SK-N-MC (cell line): ENCODE data around the gene SLC16A5.
A peak's percentile ranks its signal among the peaks of the same experiment; 100 is the strongest.

Experiments
- DNase-seq: peaks from one replicate; pipeline ENCODE4 v3.0.0-alpha.2; 2011; ENCODE audit warnings: low read depth, low spot score
- H3K27ac ChIP-seq: fragments of 200-600 bp; sonication (generic); 2 replicates; pipeline ENCODE4 v1.5.1; 2016; ENCODE audit warnings: mixed run types
- H3K36me3 ChIP-seq: fragments of 200-600 bp; sonication (generic); 2 replicates; pipeline ENCODE4 v1.6.1; 2017; ENCODE audit warnings: antibody characterized with exemption, low read length, mixed read lengths; ENCODE audit not compliant: insufficient read depth
- H3K4me3 ChIP-seq: fragments of 200-600 bp; sonication (generic); 2 replicates; pipeline ENCODE4 v1.5.1; 2016
- H3K9ac ChIP-seq: fragments of 200-600 bp; sonication (generic); 2 replicates; pipeline ENCODE4 v1.8.0; 2017; ENCODE audit warnings: mixed run types, mixed read lengths; ENCODE audit not compliant: insufficient read length
- H3K9me3 ChIP-seq: fragments of 200-600 bp; sonication (generic); 2 replicates; pipeline ENCODE4 v1.6.1; 2017; ENCODE audit warnings: low read depth, mild to moderate bottlenecking, antibody characterized with exemption, low read length, moderate library complexity, mixed read lengths
- EZH2 ChIP-seq: fragments of 200-600 bp; sonication (generic); IDR thresholded peaks from one replicate; pipeline ENCODE4 v1.6.1; 2017; ENCODE audit warnings: antibody characterized with exemption
- FOXP2 ChIP-seq: optimal IDR thresholded peaks from 2 replicates; pipeline ENCODE3; 2011; ENCODE audit warnings: mild to moderate bottlenecking, moderate library complexity; ENCODE audit not compliant: insufficient read depth; ENCODE audit errors: extremely low read length, control extremely low read depth
- POLR2AphosphoS5 ChIP-seq: IDR thresholded peaks from 2 replicates; pipeline ENCODE4 v1.6.1; 2012; ENCODE audit warnings: mild to moderate bottlenecking, low read depth, low read length, borderline replicate concordance

Gene SLC16A5

DNA sequence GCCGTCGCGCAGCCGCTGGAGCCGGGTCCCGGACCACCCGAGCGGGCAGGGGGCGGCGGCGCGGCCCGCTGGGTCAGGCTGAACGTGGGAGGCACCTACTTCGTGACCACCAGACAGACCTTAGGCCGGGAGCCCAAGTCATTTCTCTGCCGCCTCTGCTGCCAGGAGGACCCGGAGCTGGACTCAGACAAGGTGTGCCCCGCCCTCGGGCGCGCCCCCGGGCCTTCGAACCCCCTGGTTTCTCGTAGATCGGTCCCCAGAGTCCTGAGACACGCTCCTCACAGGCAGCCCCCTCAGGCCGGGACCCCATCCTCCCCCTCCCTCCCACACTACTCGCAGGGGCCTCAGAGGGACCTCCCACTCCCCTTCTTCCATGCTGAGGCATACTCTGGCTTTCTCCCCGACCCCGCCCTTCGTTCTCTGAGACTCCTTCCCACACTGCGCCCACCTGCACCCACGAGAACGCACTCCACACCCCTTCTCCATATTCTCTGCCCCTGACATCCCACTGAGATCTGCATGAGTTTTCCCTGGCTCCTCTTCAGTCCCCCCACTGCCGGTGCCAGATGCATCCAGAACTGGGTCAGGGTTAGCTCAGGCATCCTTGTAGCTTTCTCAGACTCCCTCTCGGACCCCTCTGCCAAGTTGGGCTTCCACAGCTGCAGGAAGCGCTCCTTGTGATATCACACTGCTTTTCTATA, 40.2 kb upstream of the SLC16A5 start:
- H3K9me3 ChIP-seq = no peaks in the 10 kb centered on the region
- H3K9ac ChIP-seq = peak overlapping the region; percentile 81
- H3K27ac ChIP-seq = 0 out of 2 replicates have a peak overlapping the region, but pooled peaks have one; percentile 23
- H3K36me3 ChIP-seq = peaks cover 21% of the 10 kb centered on the region
- TF ChIP-seq EZH2 (no peak), POLR2AphosphoS5 (no peak), FOXP2 (no peak)
- no peak for DNase-seq
- peak overlapping the region; percentile 92 for H3K4me3 ChIP-seq

DNA sequence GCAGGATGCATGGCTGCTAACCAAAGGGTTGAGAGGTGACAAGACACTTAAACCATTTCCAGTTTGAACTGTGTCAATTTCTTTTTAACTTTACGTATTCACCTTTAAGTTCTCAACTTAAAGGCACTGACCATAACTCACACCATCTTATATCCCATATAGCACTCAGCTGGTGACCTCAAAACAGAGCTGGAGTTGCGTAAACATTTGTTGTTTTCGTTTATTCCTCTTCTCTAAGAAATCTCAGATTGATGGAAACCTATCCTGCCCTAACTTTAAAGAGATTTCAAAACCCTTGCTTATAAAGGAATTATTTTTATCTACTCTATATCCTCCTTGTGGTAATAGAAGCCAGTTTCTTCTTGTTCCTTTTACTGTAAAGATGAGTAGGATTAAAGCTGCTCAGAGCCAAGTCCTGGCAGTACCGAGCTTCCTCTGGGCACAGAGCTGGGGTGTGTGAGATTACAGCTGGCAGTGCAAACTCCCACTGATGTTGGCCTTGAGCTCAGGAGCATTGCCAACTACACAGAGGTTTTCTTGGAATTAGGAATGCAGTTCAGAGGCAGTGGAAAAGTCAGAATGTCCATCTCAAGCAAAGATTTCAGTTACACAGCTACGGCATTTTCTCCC, 39.4 kb upstream of the SLC16A5 start:
- Histone ChIP-seq H3K27ac (0 out of 2 replicates have a peak overlapping the region, but pooled peaks have one; percentile 23), H3K36me3 (peaks cover 27% of the 10 kb centered on the region), H3K9me3 (no peaks in the 10 kb centered on the region), H3K4me3 (peak overlapping the region; percentile 92), H3K9ac (peak overlapping the region; percentile 81)
- no peak for DNase-seq
- TF ChIP-seq FOXP2 (no peak), EZH2 (no peak), POLR2AphosphoS5 (no peak)

DNA sequence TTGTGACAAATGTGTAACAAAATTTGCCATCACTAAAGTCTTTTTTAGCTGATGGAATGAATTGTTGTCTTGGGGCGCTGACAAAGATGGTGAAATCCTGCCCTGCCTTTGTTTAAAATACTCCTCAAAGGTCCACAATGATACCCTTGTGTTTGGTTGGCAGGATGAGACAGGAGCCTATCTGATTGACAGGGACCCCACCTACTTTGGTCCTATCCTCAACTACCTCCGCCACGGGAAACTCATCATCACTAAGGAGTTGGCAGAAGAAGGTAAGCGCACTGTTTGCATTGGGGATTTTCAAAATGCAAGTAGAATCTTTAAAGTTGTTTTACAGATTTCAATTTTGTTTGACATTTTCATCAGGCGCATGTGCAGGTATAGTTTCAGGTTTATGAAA, 38.7 kb upstream of the SLC16A5 start:
- Histone ChIP-seq H3K36me3 (peaks cover 32% of the 10 kb centered on the region), H3K27ac (0 out of 2 replicates have a peak overlapping the region, but pooled peaks have one; percentile 6), H3K4me3 (no peak overlapping the region; the same call in 1 of the 2 replicates), H3K9me3 (no peaks in the 10 kb centered on the region), H3K9ac (peak overlapping the region; percentile 29)
- DNase-seq = no peak
- TF ChIP-seq POLR2AphosphoS5 = no peak
- no peak for TF ChIP-seq FOXP2
- no peak for TF ChIP-seq EZH2

DNA sequence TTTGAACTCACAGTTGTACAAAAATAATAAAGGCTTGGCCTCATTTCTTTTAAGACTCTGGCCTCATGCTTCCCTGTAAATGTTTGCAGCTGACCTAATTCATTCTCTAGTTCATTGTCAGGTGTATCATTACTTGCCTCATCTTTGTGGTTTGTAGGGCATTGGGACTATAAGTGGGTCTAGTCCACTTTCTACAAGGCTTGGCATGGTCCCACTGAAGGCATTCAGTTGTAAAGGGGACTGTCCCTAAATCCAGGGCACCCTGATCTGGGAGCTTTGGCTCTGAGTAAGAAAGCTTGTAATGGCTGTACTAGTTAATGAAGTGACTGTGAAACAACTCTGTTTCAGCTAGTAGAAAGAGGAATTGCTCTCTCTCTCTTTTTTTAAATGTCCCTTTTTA, 38.0 kb upstream of the SLC16A5 start:
- no peaks in the 10 kb centered on the region for H3K9me3 ChIP-seq
- H3K9ac ChIP-seq = no peak overlapping the region
- no peak overlapping the region for H3K27ac ChIP-seq
- no peak overlapping the region for H3K4me3 ChIP-seq
- peaks cover 39% of the 10 kb centered on the region for H3K36me3 ChIP-seq
- DNase-seq = no peak
- TF ChIP-seq FOXP2 (no peak), EZH2 (no peak), POLR2AphosphoS5 (no peak)

DNA sequence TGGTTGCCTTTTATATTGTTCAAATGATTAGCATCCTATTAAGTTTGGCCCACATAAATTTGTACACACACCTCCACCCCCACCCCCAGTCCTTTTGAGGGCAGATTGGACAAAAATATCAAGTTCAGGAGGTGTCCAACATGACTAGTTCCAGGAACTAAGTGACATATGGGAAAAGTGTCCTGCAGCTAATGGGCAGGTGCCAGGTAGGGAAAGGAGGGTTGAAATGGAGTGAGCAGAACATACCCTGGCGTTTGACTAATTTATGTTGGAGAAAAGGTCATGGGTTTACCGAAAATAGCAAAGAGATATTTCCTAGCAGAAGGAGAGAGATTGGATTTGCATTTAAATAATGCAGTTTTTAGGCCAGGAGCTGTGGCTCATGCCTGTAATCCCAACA, 35.8 kb upstream of the SLC16A5 start:
- Histone ChIP-seq H3K4me3 (no peak overlapping the region), H3K9ac (no peak overlapping the region), H3K27ac (no peak overlapping the region), H3K9me3 (no peaks in the 10 kb centered on the region), H3K36me3 (peaks cover 46% of the 10 kb centered on the region)
- DNase-seq = no peak
- no peak for TF ChIP-seq EZH2
- no peak for TF ChIP-seq FOXP2
- no peak for TF ChIP-seq POLR2AphosphoS5

DNA sequence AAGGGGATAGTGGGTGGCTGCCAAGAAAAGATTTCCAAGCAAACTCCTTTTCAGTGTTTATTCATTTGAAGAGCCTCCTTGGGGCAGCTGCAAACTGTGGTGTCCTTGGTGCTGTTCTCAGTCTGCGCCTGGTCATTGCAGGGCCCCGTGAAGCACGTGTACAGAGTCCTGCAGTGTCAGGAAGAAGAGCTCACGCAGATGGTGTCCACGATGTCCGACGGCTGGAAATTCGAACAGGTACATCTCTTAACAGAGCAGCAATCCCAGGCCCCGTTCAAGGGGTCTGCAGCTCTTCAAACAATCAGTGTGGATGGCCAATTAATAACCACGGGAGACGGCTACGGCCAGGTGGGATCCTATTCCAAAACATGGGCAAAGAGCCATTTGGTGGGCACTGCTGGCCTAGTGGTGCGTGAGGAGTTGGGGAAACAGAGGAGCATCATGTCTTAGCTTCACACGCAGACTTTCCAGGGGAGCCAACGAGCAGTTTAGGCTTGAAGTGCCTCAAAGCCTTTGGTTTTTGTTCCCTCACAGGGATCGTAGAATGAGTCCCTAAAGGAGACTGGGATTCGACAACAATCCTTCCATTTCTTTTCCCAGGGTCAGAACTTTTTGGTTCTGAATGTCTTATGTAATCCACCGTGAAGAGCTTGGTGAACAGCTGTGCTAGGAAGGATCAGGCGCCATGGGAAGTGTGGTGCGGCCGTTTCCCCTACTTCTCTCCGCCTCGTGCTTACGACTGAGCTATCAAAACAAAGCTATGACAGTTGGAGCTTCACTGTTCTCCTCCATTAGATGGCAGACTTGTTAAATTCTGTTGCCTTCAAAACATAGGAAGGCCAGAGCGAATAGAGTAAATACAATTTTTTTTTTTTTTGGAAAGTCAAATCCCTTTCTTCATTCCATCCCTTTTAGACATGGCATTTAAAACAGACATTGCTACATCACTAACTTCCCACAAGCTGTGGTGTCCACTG, 28.1 kb upstream of the SLC16A5 start:
- DNase-seq = no peak
- Histone ChIP-seq H3K36me3 (peaks cover 43% of the 10 kb centered on the region), H3K9ac (no peak overlapping the region), H3K27ac (no peak overlapping the region), H3K9me3 (no peaks in the 10 kb centered on the region), H3K4me3 (no peak overlapping the region)
- TF ChIP-seq EZH2 = no peak
- no peak for TF ChIP-seq POLR2AphosphoS5
- no peak for TF ChIP-seq FOXP2

DNA sequence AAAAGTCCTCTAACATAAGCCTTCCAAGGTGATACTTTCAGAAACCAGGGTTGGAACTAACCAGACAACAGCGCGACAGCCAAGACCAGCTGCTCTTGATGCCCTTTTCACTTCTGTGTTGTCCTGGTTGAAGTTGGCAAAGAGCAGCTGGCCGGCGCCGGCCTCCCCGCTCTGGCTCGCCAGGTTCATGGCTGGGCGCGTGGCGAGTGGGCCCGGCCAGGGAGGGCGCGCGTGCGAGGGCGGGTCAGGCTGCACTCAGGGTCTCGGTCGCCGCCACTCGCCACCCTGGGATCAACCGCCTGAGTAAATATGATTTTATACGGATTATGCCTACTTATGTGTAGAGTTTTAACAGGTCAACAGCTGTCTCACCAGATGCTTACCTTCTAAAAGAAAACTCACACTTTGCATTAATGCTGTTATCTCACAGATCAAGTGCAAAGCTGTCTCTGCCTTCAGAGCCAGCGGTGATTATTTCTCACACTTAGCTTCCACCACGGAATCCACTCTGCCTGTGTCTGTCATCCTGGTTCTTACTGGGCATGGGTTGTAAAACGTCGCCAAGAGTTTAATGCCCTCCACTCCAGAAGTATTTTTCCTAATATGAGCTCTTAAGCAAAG, 27.2 kb upstream of the SLC16A5 start:
- DNase-seq = no peak
- TF ChIP-seq EZH2 = no peak
- TF ChIP-seq POLR2AphosphoS5 = no peak
- TF ChIP-seq FOXP2 = no peak
- no peaks in the 10 kb centered on the region for H3K9me3 ChIP-seq
- no peak overlapping the region for H3K4me3 ChIP-seq
- H3K9ac ChIP-seq = no peak overlapping the region
- peaks cover 41% of the 10 kb centered on the region for H3K36me3 ChIP-seq
- no peak overlapping the region for H3K27ac ChIP-seq

DNA sequence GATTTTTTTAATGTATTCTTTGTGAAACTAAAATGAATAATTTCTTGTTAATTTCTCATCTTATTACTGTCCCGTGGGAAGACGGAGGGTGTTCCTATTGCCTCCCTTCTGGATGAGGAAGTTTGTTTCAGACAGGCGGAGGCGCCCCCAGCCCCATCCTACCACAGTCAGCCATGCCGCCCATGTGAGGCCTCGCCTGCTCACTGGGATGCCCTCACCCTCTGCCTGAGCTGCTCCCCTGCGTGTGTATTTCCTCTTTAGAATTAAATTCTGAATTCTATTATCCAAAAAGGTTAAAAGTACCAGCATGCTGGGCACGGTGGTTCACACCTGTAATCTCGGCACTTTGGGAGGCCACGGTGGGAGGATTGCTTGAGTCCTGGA, 26.7 kb upstream of the SLC16A5 start:
- Histone ChIP-seq H3K4me3 (no peak overlapping the region), H3K36me3 (peaks cover 41% of the 10 kb centered on the region), H3K9me3 (no peaks in the 10 kb centered on the region), H3K9ac (no peak overlapping the region), H3K27ac (no peak overlapping the region)
- no peak for DNase-seq
- TF ChIP-seq POLR2AphosphoS5 (no peak), FOXP2 (no peak), EZH2 (no peak)
